Keratinocyte (primary cell): ENCODE measurements around the gene BCO2. TPM values are rescaled to one million over a fixed set of nuclear protein-coding genes. Genes with fewer than 3 reads are reported as not detected.
A peak's percentile ranks its signal among the peaks of the same experiment; 100 is the strongest.

ENCODE experiments used
- DNase-seq: peaks from one replicate; pipeline ENCODE4 v3.0.0-alpha.2; 2011; ENCODE audit warnings: low read depth, missing footprints, low spot score
- FAIRE-seq: peaks from 2 replicates; lab custom pipeline; 2011; peaks lifted over from hg19 to GRCh38; lab: Jason Lieb, UNC
- H2AFZ ChIP-seq: 2 replicates; pipeline ENCODE4 v1.6.0; 2012; ENCODE audit warnings: low read length, control low read depth, inconsistent platforms; ENCODE audit not compliant: control insufficient read depth
- H3K27ac ChIP-seq: 2 replicates; pipeline ENCODE4 v1.5.1; 2011; ENCODE audit warnings: low read length; ENCODE audit not compliant: control insufficient read depth, insufficient read depth
- H3K27me3 ChIP-seq: 3 replicates; pipeline ENCODE4 v1.6.0; 2011; ENCODE audit warnings: low read length; ENCODE audit not compliant: control insufficient read depth, insufficient read depth; ENCODE audit errors: extremely low read depth
- H3K36me3 ChIP-seq, 2 experiments: 2 replicates in 1 of 2; 3 replicates in 1 of 2; pipeline ENCODE4 v1.5.1; 2011; ENCODE audit warnings: low read length in 2 of 2, mild to moderate bottlenecking in 1 of 2; ENCODE audit not compliant: control insufficient read depth in 2 of 2, insufficient read depth in 2 of 2; ENCODE audit errors: extremely low read depth in 1 of 2
- H3K4me1 ChIP-seq: 3 replicates; pipeline ENCODE4 v1.5.1; 2011; ENCODE audit warnings: low read length; ENCODE audit not compliant: control insufficient read depth, insufficient read depth; ENCODE audit errors: extremely low read depth
- H3K4me2 ChIP-seq: 3 replicates; pipeline ENCODE4 v1.6.0; 2011; ENCODE audit warnings: low read depth, low read length; ENCODE audit not compliant: control insufficient read depth, insufficient read depth; ENCODE audit errors: extremely low read depth
- H3K4me3 ChIP-seq, 3 experiments: fragments of 200-600 bp in 1 of 3; sonication (generic) in 1 of 3; 2 replicates in 2 of 3; 3 replicates in 1 of 3; pipeline ENCODE4 v1.5.1; 2011 to 2016; ENCODE audit warnings: low read length in 3 of 3, mild to moderate bottlenecking in 3 of 3, control low read depth in 2 of 3, inconsistent platforms in 1 of 3, low read depth in 1 of 3, mixed read lengths in 1 of 3, mixed run types in 1 of 3, moderate library complexity in 1 of 3; ENCODE audit not compliant: control insufficient read depth in 2 of 3, insufficient read depth in 2 of 3; ENCODE audit errors: extremely low read depth in 1 of 3
- H3K79me2 ChIP-seq: 2 replicates; pipeline ENCODE4 v1.6.0; 2012; ENCODE audit warnings: low read length; ENCODE audit not compliant: control insufficient read depth, insufficient read depth
- H3K9ac ChIP-seq: 3 replicates; pipeline ENCODE4 v1.6.0; 2011; ENCODE audit warnings: low read length; ENCODE audit not compliant: control insufficient read depth, insufficient read depth; ENCODE audit errors: extremely low read depth
- H3K9me1 ChIP-seq: 3 replicates; pipeline ENCODE4 v1.6.0; 2011; ENCODE audit warnings: low read length; ENCODE audit not compliant: control insufficient read depth, insufficient read depth; ENCODE audit errors: extremely low read depth
- H3K9me3 ChIP-seq: 2 replicates; pipeline ENCODE4 v1.5.1; 2012; ENCODE audit warnings: low read depth, low read length; ENCODE audit not compliant: control insufficient read depth
- H4K20me1 ChIP-seq: 3 replicates; pipeline ENCODE4 v1.6.0; 2011; ENCODE audit warnings: low read length; ENCODE audit not compliant: control insufficient read depth, insufficient read depth; ENCODE audit errors: extremely low read depth
- EZH2 ChIP-seq: IDR thresholded peaks from one replicate; pipeline ENCODE4 v1.6.1; 2012; ENCODE audit warnings: inconsistent platforms, mild to moderate bottlenecking, low read length, moderate library complexity
- dilution Hi-C: fragments of 300-500 bp; cut with MboI; formaldehyde crosslinking; loops from one replicate; pipeline ENCODE4 v1.7.0; 2020; ENCODE audit warnings: low sequenced_read_pairs; ENCODE audit not compliant: extremely low pct_ligation_motif_present
- polyA plus RNA-seq, 5 experiments: library from polyadenylated mRNA; depleted of rRNA in 3 of 5; stranded (reverse) in 3 of 5; stranded (forward) in 1 of 5; unstranded in 1 of 5; fragments of >200 nt; gene quantifications; 1 replicate in 1 of 5; 2 replicates in 3 of 5; 3 replicates in 1 of 5; pipeline versions ENCODE4 v1.2.1 to v1.2.3, GENCODE V29; 2011 to 2012; ENCODE audit warnings: missing spikeins in 2 of 5, low read depth in 1 of 5, low replicate concordance in 1 of 5
- TF ChIP-seq, protein P1 (sequence below), 3 experiments: IDR thresholded peaks in 1 of 3; conservative IDR thresholded peaks in 1 of 3; optimal IDR thresholded peaks in 1 of 3; 2 replicates in 2 of 3; 3 replicates in 1 of 3; pipeline versions ENCODE3 to v1.5.1; 2011; ENCODE audit warnings: low read length in 3 of 3, mild to moderate bottlenecking in 3 of 3, moderate library complexity in 2 of 3, control low read depth in 1 of 3, inconsistent platforms in 1 of 3; ENCODE audit not compliant: insufficient read depth in 2 of 3; ENCODE audit errors: extremely low read depth in 1 of 3

Gene BCO2
- polyA plus RNA-seq, 1 donor (not counting 4 experiments of a cell fraction or from before 2014, with no cell fraction given): 0.37 TPM

DNA sequence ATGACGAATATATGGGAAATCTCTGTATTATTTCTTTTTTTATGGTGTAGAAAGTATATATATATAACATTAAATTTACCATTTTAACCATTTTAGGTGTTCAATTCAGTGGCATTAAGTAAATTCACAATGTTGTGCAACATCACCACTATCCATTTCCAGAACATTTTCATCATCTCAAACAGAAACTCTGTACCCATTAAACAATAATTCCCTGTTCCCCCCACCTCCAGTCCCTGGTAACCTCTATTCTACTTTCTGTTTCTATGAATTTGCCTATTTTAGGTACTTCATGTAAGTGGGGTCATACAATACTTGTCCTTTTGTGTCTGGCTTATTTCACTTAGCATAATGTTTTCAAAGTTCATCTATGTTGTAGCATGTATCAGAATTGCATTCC lies 35.6 kb downstream of the BCO2 start:
- Histone ChIP-seq H3K9me3 (no peaks in the 10 kb centered on the region), H3K27ac (no peak overlapping the region), H3K9me1 (no peaks in the 10 kb centered on the region), H4K20me1 (no peaks in the 10 kb centered on the region), H3K4me2 (no peak overlapping the region), H2AFZ (no peak overlapping the region), H3K79me2 (no peaks in the 10 kb centered on the region), H3K4me1 (peaks cover 20% of the 10 kb centered on the region), H3K9ac (no peak overlapping the region), H3K36me3 (no peaks in the 10 kb centered on the region), H3K27me3 (no peaks in the 10 kb centered on the region), H3K4me3 (no peak overlapping the region)
- FAIRE-seq (no peak), DNase-seq (no peak)
- dilution Hi-C loops: no loop called here
- TF ChIP-seq, protein P1, sequence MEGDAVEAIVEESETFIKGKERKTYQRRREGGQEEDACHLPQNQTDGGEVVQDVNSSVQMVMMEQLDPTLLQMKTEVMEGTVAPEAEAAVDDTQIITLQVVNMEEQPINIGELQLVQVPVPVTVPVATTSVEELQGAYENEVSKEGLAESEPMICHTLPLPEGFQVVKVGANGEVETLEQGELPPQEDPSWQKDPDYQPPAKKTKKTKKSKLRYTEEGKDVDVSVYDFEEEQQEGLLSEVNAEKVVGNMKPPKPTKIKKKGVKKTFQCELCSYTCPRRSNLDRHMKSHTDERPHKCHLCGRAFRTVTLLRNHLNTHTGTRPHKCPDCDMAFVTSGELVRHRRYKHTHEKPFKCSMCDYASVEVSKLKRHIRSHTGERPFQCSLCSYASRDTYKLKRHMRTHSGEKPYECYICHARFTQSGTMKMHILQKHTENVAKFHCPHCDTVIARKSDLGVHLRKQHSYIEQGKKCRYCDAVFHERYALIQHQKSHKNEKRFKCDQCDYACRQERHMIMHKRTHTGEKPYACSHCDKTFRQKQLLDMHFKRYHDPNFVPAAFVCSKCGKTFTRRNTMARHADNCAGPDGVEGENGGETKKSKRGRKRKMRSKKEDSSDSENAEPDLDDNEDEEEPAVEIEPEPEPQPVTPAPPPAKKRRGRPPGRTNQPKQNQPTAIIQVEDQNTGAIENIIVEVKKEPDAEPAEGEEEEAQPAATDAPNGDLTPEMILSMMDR (optimal IDR thresholded peaks at IDR 0.05 in 1 of 3, IDR thresholded peaks at IDR 0.05 in 1 of 3, conservative IDR thresholded peaks at IDR 0.05 in 1 of 3; ENCODE audit: extremely low read depth in 1 of 3, insufficient read depth in 2 of 3, low read length in 3 of 3): no peak
- no peak for TF ChIP-seq EZH2

DNA sequence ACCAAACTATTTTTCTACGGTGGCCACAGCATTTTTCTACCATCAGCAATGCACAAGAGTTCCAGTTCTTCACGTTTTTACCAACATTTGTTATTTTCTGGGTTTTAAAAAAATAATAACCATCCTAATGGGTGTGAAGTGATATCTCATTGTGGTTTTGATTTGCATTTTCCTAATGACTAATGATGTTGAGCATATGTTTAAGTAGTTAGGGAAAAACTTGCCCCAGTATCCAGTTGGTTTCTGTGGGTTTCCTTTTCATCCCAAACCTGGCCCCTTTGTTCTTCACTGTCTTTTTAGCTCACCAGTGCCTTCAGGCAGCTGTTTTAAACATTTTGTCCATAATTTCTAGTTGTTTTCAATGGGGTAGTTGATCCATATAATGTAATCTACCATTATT lies 36.2 kb downstream of the BCO2 start:
- H3K4me3 ChIP-seq: no peak overlapping the region
- no peak overlapping the region for H3K27ac ChIP-seq
- no peaks in the 10 kb centered on the region for H3K9me1 ChIP-seq
- no peaks in the 10 kb centered on the region for H4K20me1 ChIP-seq
- no peaks in the 10 kb centered on the region for H3K27me3 ChIP-seq
- DNase-seq (no peak), FAIRE-seq (peak; percentile 43)
- H3K36me3 ChIP-seq: no peaks in the 10 kb centered on the region
- no peaks in the 10 kb centered on the region for H3K9me3 ChIP-seq
- H3K4me2 ChIP-seq: peak overlapping the region; percentile 41
- dilution Hi-C loops: no loop called here
- H3K79me2 ChIP-seq: no peaks in the 10 kb centered on the region
- no peak overlapping the region for H2AFZ ChIP-seq
- H3K4me1 ChIP-seq: peaks cover 20% of the 10 kb centered on the region
- H3K9ac ChIP-seq: no peak overlapping the region
- no peak for TF ChIP-seq EZH2
- TF ChIP-seq, protein P1 (optimal IDR thresholded peaks at IDR 0.05 in 1 of 3, IDR thresholded peaks at IDR 0.05 in 1 of 3, conservative IDR thresholded peaks at IDR 0.05 in 1 of 3; ENCODE audit: extremely low read depth in 1 of 3, insufficient read depth in 2 of 3, low read length in 3 of 3): no peak
